ENCODE data around the gene HMG20A. TPM values are rescaled to one million over a fixed set of nuclear protein-coding genes. Genes with fewer than 3 reads are reported as not detected.

HMG20A gene
- polyA plus RNA-seq, 1 experiment: 31.0 TPM

DNA sequence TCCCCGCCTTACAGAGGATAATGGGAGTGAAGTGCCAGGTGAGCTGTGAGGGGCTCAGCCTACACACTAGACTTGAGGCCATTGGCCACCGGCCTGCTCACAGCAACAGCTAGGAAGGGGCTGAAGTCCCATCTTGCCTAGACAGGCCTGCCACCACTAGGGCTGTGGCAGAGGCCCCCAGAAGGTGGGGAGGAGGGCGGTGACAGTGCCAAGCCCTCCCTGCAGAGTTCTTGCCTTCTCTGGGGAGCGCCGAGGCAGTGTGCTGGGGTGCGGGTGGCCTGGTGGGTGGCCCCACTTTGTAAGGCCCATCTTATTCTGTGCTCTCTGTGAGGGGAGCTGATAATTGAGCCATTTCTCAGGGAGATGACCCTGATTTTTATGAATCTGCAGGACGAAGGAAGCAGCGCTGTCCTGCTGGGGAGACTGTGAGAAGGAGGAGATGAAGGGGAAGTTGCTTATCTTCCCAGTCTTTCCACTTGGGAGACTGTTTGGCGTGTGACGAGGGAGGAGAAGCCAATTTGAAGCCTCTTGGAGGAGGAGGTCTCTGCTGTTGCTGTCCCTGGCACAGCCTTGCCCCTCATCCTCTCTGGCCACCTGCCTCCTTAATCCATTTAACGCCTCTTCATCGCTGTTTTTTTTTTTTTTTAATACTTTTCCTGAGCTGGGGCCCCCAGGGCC lies 107.7 kb downstream of the HMG20A start:
- H3K4me3 ChIP-seq (ENCODE audit: low read depth, low read length): no peak overlapping the region
- ChIA-PET POLR2A (no interaction called here), CTCF (interaction anchor here (1.0 to 2.3 kb wide), 5 partner anchors 12 to 31 kb away, joined by 3 to 10 read pairs (median 4); no protein-coding TSS in a partner anchor)
- H3K27me3 ChIP-seq (ENCODE audit: control insufficient read depth, insufficient read depth, low read length): peaks cover 5% of the 10 kb centered on the region
- H3K36me3 ChIP-seq (ENCODE audit: control insufficient read depth, insufficient read depth, low read length): no peaks in the 10 kb centered on the region
- no peak for DNase-seq (ENCODE audit: low read depth)
- TF ChIP-seq, protein P1, sequence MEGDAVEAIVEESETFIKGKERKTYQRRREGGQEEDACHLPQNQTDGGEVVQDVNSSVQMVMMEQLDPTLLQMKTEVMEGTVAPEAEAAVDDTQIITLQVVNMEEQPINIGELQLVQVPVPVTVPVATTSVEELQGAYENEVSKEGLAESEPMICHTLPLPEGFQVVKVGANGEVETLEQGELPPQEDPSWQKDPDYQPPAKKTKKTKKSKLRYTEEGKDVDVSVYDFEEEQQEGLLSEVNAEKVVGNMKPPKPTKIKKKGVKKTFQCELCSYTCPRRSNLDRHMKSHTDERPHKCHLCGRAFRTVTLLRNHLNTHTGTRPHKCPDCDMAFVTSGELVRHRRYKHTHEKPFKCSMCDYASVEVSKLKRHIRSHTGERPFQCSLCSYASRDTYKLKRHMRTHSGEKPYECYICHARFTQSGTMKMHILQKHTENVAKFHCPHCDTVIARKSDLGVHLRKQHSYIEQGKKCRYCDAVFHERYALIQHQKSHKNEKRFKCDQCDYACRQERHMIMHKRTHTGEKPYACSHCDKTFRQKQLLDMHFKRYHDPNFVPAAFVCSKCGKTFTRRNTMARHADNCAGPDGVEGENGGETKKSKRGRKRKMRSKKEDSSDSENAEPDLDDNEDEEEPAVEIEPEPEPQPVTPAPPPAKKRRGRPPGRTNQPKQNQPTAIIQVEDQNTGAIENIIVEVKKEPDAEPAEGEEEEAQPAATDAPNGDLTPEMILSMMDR (IDR thresholded peaks at IDR 0.05; ENCODE audit: insufficient read depth, low read depth, low read length): no peak

GRCh38 chr15:77528968-77529319 lies 108.3 kb downstream of the HMG20A start:
- no peak overlapping the region for H3K4me3 ChIP-seq (ENCODE audit: low read depth, low read length)
- TF ChIP-seq, protein P1 (IDR thresholded peaks at IDR 0.05; ENCODE audit: insufficient read depth, low read depth, low read length): no peak

DNA sequence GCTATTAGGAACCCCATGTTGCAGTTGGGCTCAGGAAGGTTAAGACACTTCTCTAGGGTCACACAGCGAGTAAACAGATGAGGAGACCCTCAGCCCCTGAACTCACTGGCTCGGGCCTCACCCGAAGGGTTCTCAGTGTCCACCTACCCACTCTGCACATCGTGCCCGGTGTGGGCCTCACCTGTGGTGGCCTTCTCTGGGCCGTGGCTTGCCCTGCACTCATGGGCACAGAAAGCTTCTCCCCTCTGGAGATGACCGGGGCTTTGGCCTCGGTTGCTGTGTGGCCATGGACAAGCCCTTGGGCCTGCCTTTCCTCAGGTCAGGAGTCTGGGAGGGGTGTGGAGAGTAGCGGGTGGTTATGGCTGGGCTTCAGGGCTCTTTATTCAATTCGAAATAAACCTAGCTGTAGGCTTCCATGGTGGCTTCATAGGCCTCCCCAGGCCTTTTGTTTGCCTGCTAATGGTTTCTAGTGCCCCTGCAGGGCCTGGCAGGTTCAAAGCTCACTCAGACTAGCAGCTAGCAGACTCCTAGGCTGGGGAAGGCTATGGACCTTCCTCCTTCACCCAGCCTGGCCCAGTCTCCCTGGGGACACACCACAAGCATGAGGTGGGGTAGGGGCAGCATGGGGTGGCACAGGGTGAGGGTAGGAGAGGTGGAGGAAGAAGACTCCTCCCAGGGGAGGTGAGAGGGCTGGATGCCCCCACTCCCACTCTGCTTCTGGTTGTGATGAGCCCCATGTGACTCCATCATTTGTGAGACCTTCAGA lies 108.9 kb downstream of the HMG20A start:
- ChIA-PET CTCF (interaction anchor here (1.3 to 2.3 kb wide), 4 partner anchors 12 to 32 kb away, joined by 4 to 10 read pairs (median 4); no protein-coding TSS in a partner anchor), POLR2A (no interaction called here)

More at GRCh38 chr15:77528968-77529319, 108.3 kb downstream of the HMG20A start:
- Histone ChIP-seq H3K36me3 (ENCODE audit: control insufficient read depth, insufficient read depth, low read length) (no peaks in the 10 kb centered on the region), H3K27me3 (ENCODE audit: control insufficient read depth, insufficient read depth, low read length) (peaks cover 5% of the 10 kb centered on the region)
- CTCF ChIA-PET: interaction anchor here (1.3 to 2.3 kb wide), 4 partner anchors 13 to 32 kb away, joined by 4 to 10 read pairs (median 4); no protein-coding TSS in a partner anchor
- DNase-seq (ENCODE audit: low read depth): no peak
- POLR2A ChIA-PET: no interaction called here

GRCh38 chr15:77530576-77530975 lies 109.9 kb downstream of the HMG20A start:
- Histone ChIP-seq H3K36me3 (ENCODE audit: control insufficient read depth, insufficient read depth, low read length) (no peaks in the 10 kb centered on the region), H3K27me3 (ENCODE audit: control insufficient read depth, insufficient read depth, low read length) (peaks cover 5% of the 10 kb centered on the region), H3K4me3 (ENCODE audit: low read depth, low read length) (no peak overlapping the region)
- ChIA-PET CTCF (no interaction called here), POLR2A (no interaction called here)
- DNase-seq (ENCODE audit: low read depth): no peak
- TF ChIP-seq, protein P1 (IDR thresholded peaks at IDR 0.05; ENCODE audit: insufficient read depth, low read depth, low read length): no peak

More for the DNA sequence above, 108.9 kb downstream of the HMG20A start:
- DNase-seq (ENCODE audit: low read depth): no peak
- H3K36me3 ChIP-seq (ENCODE audit: control insufficient read depth, insufficient read depth, low read length): no peaks in the 10 kb centered on the region
- TF ChIP-seq, protein P1 (IDR thresholded peaks at IDR 0.05; ENCODE audit: insufficient read depth, low read depth, low read length): no peak
- peaks cover 5% of the 10 kb centered on the region for H3K27me3 ChIP-seq (ENCODE audit: control insufficient read depth, insufficient read depth, low read length)
- no peak overlapping the region for H3K4me3 ChIP-seq (ENCODE audit: low read depth, low read length)
